Activated CD8-positive, alpha-beta T cell treated with anti-CD3 and anti-CD28 coated beads, Interleukin-2, amount 10 ng/mL, durations not matched to agents 7 days and 5 days (primary cell): Measurements from ENCODE around the gene BACH2. TPM values are rescaled to one million over a fixed set of nuclear protein-coding genes. Genes with fewer than 3 reads are reported as not detected.
A peak's percentile ranks its signal among the peaks of the same experiment; 100 is the strongest.
"Not testable (repeated sequence)": the region's sequence is repeated elsewhere in the genome, so short reads cannot be mapped to it uniquely, and the experiment has no call there.

Experiments used
- ATAC-seq: fragments of 150-1000 bp; cut with Tn5 transposase; one replicate; pipeline ENCODE4 v1.10.0; 2021; ENCODE audit warnings: moderate library complexity
- CTCF ChIA-PET: fragments of 350-600 bp; sonication (Branson Sonifier 250); formaldehyde crosslinking; loops from one replicate; lab custom pipeline; 2021; ENCODE audit warnings: antibody characterized with exemption; lab: Charles Lee
- POLR2A ChIA-PET: fragments of 350-600 bp; sonication (Branson Sonifier 250); formaldehyde crosslinking; loops from one replicate; lab custom pipeline; 2021; ENCODE audit warnings: antibody characterized with exemption; lab: Charles Lee
- DNase-seq: peaks from one replicate; pipeline ENCODE4 v3.0.0-alpha.2; 2020
- H3K27ac Mint-ChIP-seq: one replicate; pipeline ENCODE4 v1.8.0; 2021; ENCODE audit warnings: mild to moderate bottlenecking, mixed read lengths
- H3K27me3 Mint-ChIP-seq: one replicate; pipeline ENCODE4 v1.8.0; 2021; ENCODE audit warnings: low read depth, mixed read lengths
- H3K36me3 Mint-ChIP-seq: one replicate; pipeline ENCODE4 v1.8.0; 2021; ENCODE audit warnings: low read depth, mixed read lengths
- H3K4me1 Mint-ChIP-seq: one replicate; pipeline ENCODE4 v1.8.0; 2021; ENCODE audit warnings: low read depth, mixed read lengths
- H3K4me3 Mint-ChIP-seq: one replicate; pipeline ENCODE4 v1.8.0; 2021; ENCODE audit warnings: mild to moderate bottlenecking, mixed read lengths
- H3K9me3 Mint-ChIP-seq: one replicate; pipeline ENCODE4 v1.8.0; 2022; ENCODE audit warnings: mixed read lengths; ENCODE audit not compliant: insufficient read depth
- total RNA-seq, 2 experiments: library from RNA; stranded (reverse); gene quantifications; one replicate each; pipeline ENCODE4 v1.2.3, GENCODE V29; 2021

Gene BACH2
- total RNA-seq, 2 experiments from 2014 or later: 61.3 to 70.9 TPM

DNA sequence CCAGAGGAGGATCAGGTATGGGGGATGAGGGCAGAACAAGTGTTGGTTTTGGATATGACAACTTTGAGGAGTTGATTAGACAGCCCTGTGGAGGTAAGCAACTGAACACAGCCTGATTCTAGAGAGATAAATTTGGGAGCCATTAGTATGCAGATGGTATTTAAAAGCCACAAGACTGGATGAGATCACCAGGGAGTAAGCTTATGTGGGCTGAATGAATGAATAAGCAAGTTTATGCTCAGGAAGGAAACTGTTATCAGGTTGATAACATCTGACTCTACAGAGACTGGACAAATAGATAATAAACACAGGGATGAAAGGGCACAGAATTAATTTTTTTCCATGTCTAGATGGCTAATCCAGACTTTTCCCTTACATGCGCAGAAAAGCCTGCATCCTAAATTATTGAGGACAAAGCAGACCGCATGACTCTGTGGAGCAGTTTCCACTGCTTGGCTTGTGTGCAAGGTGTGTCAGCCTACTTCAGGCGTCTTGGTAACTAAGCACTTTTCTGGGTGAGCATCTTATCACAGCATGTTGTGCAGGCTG lies 251.7 kb downstream of the BACH2 start:
- DNase-seq (no peak), ATAC-seq (peak; percentile 66)
- ChIA-PET CTCF (interaction anchor here (1.2 kb wide), 2 partner anchors 37 to 53 kb away, joined by 3 read pairs; no protein-coding TSS in a partner anchor), POLR2A (no interaction called here)
- Mint-ChIP-seq H3K27me3 (no peaks in the 10 kb centered on the region), H3K27ac (no peak overlapping the region), H3K4me1 (peaks cover 22% of the 10 kb centered on the region), H3K9me3 (no peaks in the 10 kb centered on the region), H3K4me3 (no peak overlapping the region), H3K36me3 (peaks cover 36% of the 10 kb centered on the region)

DNA sequence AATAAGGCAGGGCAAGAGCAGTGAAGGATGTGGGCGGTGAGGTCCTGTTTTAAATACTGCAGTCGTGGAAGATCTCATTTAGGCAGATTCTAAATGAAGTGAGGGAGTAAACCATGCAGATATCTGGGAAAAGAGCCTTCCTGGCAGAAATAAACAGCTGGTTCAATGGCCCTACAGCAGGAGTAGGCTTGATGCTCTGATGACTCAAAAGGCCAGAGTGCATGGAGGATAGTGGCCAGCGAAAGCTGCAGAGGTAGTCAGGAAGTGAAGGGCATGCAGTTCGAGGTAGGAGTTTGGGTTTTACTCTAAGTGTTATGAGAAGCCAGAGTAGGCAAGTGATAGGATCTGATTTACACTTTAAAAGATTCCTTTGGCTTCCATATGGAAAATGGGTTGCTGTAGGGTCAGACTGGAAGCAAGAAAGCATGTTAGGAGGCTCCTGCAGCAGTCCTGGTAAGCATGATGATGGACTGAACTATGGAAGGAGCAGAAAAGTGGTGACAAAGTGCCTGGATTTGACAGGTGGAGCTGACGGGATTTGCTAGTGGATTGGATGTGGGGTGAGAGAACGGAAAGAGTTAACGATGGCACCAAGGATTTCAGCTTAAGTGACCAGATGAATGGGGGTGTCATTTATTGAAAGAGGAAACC lies 252.3 kb downstream of the BACH2 start:
- ATAC-seq (no peak), DNase-seq (no peak)
- POLR2A ChIA-PET: no interaction called here

GRCh38 chr6:90040931-90041330 lies 255.7 kb downstream of the BACH2 start:
- Mint-ChIP-seq H3K36me3 (peaks cover 43% of the 10 kb centered on the region), H3K4me1 (peaks cover 25% of the 10 kb centered on the region), H3K9me3 (peaks cover 3% of the 10 kb centered on the region), H3K27me3 (no peaks in the 10 kb centered on the region), H3K27ac (no peak overlapping the region), H3K4me3 (no peak overlapping the region)
- CTCF ChIA-PET: no interaction called here
- POLR2A ChIA-PET: interaction anchor here (0.5 kb wide), 1 partner anchor 101 kb away, joined by 3 read pairs; no protein-coding TSS in a partner anchor
- ATAC-seq: no peak
- no peak for DNase-seq

More for the DNA sequence above, 252.3 kb downstream of the BACH2 start:
- Mint-ChIP-seq H3K27ac (no peak overlapping the region), H3K4me1 (peaks cover 16% of the 10 kb centered on the region), H3K4me3 (no peak overlapping the region), H3K36me3 (peaks cover 36% of the 10 kb centered on the region), H3K9me3 (no peaks in the 10 kb centered on the region), H3K27me3 (no peaks in the 10 kb centered on the region)
- CTCF ChIA-PET: interaction anchor here (1.2 kb wide), 1 partner anchor 54 kb away, joined by 3 read pairs; no protein-coding TSS in a partner anchor

DNA sequence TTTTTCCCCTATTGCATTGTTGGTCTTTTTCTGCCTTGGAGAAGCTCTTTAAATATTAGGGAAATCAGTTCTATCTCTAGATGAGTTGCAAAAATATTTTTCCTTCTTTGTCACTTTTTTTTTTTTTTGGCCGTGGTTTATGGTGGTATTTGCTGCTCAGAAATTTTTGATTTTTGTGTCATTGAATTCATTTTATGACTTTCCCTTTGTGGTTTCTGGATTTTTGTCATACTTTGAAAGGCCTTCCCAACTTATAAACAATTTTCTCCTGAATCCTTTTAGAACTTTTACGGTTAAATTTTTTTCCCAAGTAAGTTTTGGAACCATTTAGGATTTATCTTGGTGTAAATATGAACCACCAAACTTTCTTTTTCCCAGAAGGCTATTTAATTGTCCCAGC lies 256.7 kb downstream of the BACH2 start:
- DNase-seq (no peak), ATAC-seq (no peak)
- Mint-ChIP-seq H3K4me3 (no peak overlapping the region), H3K9me3 (peaks cover 3% of the 10 kb centered on the region), H3K27me3 (no peaks in the 10 kb centered on the region), H3K4me1 (peaks cover 35% of the 10 kb centered on the region), H3K27ac (no peak overlapping the region), H3K36me3 (peaks cover 53% of the 10 kb centered on the region)
- ChIA-PET CTCF (interaction anchor here (0.7 kb wide), 1 partner anchor 14 kb away, joined by 3 read pairs; no protein-coding TSS in a partner anchor), POLR2A (no interaction called here)

DNA sequence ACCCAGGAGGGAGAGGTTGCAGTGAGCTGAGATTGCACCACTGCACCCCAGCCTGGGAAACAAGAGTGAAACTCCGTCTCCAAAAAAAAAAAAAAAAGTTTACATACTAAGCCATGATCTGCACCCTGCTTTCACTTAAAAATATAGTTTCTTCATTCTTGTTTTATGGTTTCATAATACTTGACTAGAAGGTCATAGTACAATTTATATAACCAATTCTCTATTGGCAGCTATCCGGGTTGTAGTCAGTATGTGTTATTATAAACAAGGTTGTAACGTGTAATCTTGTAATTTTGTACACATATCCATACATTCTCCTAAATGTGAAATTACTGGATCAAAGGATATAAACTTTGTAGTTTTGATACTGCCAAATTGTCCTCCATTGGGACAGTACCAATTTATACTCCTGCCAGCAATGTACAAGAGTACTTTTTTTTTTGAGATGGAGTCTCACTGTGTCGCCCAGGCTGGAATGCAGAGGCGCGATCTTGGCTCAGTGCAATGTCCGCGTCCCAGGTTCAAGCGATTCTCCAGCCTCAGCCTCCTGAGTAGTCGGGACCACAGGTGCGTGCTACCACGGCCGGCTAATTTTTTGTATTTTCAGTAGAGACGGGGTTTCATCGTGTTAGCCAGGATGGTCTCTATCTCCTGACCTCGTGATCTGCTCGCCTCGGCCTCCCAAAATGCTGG lies 257.5 kb downstream of the BACH2 start:
- Mint-ChIP-seq H3K27me3 (no peaks in the 10 kb centered on the region), H3K27ac (no peak overlapping the region), H3K9me3 (peaks cover 3% of the 10 kb centered on the region), H3K4me1 (peaks cover 38% of the 10 kb centered on the region), H3K4me3 (no peak overlapping the region), H3K36me3 (peaks cover 53% of the 10 kb centered on the region)
- ChIA-PET POLR2A (no interaction called here), CTCF (interaction anchor here (0.7 kb wide), 1 partner anchor 13 kb away, joined by 3 read pairs; no protein-coding TSS in a partner anchor)
- no peak for DNase-seq
- ATAC-seq: no peak

- no peaks in the 10 kb centered on the region for H3K27me3 Mint-ChIP-seq
- H3K4me3 Mint-ChIP-seq: no peak overlapping the region
- ChIA-PET CTCF (interaction anchor here (1.2 kb wide), 1 partner anchor 8 kb away, joined by 4 read pairs; no protein-coding TSS in a partner anchor), POLR2A (no interaction called here)
- peaks cover 54% of the 10 kb centered on the region for H3K4me1 Mint-ChIP-seq
- DNase-seq (no peak), ATAC-seq (no peak)
- no peak overlapping the region for H3K27ac Mint-ChIP-seq
- H3K9me3 Mint-ChIP-seq: peaks cover 3% of the 10 kb centered on the region
- peaks cover 67% of the 10 kb centered on the region for H3K36me3 Mint-ChIP-seq
These were observed 259.7 kb downstream of the BACH2 start for GRCh38 chr6:90036963-90037362.

DNA sequence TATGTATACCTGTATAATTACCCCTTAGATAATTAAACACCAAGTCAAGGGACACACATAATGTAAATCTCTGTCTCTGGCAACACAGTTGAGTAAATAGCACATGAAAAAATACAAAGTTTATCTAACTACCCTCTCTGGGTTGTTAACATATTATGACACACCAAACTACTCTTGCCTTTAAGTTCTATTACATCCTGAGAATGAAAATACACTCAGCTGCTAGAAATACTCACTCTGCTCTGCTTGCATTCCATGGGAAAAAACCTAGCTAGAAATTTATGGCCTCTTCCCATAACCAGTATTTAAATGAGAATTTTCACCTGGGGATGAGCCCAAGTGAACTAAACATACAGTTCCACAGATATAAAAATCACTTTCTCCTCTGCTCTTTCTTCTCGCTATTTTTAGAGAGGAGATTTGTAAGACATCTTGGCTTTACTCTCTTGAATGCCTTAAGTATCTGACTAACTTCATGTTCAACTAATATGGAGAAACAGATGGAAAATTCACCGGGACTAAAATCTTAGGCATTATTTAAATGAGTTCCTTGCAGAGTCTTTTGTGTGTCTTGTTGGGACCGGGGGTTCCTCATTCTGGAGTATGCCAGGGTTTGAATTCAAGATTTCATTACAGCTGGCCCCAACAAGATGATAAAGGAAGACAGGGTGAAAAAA lies 261.5 kb downstream of the BACH2 start:
- Mint-ChIP-seq H3K4me3 (no peak overlapping the region), H3K27ac (peak overlapping the region; percentile 6), H3K36me3 (peaks cover 68% of the 10 kb centered on the region), H3K9me3 (peaks cover 3% of the 10 kb centered on the region), H3K4me1 (peaks cover 59% of the 10 kb centered on the region), H3K27me3 (no peaks in the 10 kb centered on the region)
- ChIA-PET CTCF (interaction anchor here (1.6 kb wide), 1 partner anchor 95 kb away, joined by 4 read pairs; no protein-coding TSS in a partner anchor), POLR2A (no interaction called here)
- DNase-seq: no peak
- ATAC-seq: no peak

DNA sequence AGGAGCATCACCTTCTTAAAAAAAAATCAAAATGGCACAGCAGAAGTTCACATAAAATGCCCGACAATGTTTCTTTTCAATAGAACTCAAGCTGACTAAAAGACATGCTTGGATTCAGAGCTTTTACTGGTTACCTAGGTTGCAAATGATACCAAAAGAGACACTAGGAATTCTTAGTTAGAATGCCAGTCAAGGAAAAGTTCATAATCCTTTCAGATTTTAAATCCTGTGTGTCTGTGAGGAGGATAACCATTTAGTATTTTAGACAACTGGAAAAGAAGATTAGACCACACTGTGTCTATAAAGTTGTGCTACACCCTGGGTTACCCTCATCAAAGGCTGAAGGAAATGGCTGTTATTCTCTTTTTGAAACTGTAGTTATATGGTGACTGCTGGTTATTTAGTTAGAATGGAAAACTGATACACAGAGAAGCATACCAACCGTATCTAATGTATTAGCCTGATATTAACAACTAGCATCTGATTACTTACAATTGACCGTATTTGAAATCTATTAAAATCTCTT lies 262.8 kb downstream of the BACH2 start:
- CTCF ChIA-PET: interaction anchor here (0.6 to 1.6 kb wide), 2 partner anchors 93 to 127 kb away, joined by 4 read pairs; no protein-coding TSS in a partner anchor
- ATAC-seq: no peak
- peaks cover 72% of the 10 kb centered on the region for H3K36me3 Mint-ChIP-seq

DNA sequence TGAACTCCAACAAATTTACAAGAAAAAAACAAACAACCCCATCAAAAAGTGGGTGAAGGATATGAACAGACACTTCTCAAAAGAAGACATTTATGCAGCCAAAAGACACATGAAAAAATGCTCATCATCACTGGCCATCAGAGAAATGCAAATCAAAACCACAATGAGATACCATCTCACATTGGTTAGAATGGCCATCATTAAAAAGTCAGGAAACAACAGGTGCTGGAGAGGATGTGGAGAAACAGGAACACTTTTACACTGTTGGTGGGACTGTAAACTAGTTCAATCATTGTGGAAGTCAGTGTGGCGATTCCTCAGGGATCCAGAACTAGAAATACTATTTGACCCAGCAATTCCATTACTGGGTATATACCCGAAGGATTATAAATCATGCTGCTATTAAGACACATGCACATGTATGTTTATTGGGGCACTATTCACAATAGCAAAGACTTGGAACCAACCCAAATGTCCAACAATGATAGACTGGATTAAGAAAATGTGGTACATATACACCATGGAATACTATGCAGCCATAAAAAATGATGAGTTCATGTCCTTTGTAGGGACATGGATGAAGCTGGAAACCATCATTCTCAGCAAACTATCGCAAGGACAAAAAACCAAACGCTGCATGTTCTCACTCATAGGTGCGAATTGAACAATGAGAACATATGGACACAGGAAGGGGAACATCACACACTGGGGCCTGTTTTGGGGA lies 264.0 kb downstream of the BACH2 start:
- POLR2A ChIA-PET, H3K9me3 Mint-ChIP-seq, H3K27me3 Mint-ChIP-seq, DNase-seq, H3K4me3 Mint-ChIP-seq, H3K27ac Mint-ChIP-seq, CTCF ChIA-PET, ATAC-seq: not testable (repeated sequence)
- peaks cover 77% of the 10 kb centered on the region for H3K4me1 Mint-ChIP-seq
- peaks cover 69% of the 10 kb centered on the region for H3K36me3 Mint-ChIP-seq

More for the DNA sequence above, 262.8 kb downstream of the BACH2 start:
- Mint-ChIP-seq H3K27ac (no peak overlapping the region), H3K27me3 (no peaks in the 10 kb centered on the region), H3K9me3 (no peaks in the 10 kb centered on the region), H3K4me3 (no peak overlapping the region), H3K4me1 (peaks cover 71% of the 10 kb centered on the region)
- POLR2A ChIA-PET: no interaction called here
- no peak for DNase-seq

GRCh38 chr6:90028995-90029635 lies 267.5 kb downstream of the BACH2 start:
- no peaks in the 10 kb centered on the region for H3K27me3 Mint-ChIP-seq
- H3K9me3 Mint-ChIP-seq: no peaks in the 10 kb centered on the region
- CTCF ChIA-PET: interaction anchor here (0.8 to 1.3 kb wide), 3 partner anchors 8 to 89 kb away, joined by 3 to 4 read pairs (median 3); no protein-coding TSS in a partner anchor
- peaks cover 75% of the 10 kb centered on the region for H3K36me3 Mint-ChIP-seq
- ATAC-seq (peak; percentile 71), DNase-seq (peak; percentile 38)
- peak overlapping the region; percentile 58 for H3K27ac Mint-ChIP-seq
- peaks cover 79% of the 10 kb centered on the region for H3K4me1 Mint-ChIP-seq
- POLR2A ChIA-PET: interaction anchor here (1.0 kb wide), 1 partner anchor 50 kb away, joined by 3 read pairs; no protein-coding TSS in a partner anchor
- H3K4me3 Mint-ChIP-seq: peak overlapping the region; percentile 13
